KG1 (cell line): ENCODE results near the gene MCL1.
A peak's percentile ranks its signal among the peaks of the same experiment; 100 is the strongest.
"Not testable (repeated sequence)": the region's sequence is repeated elsewhere in the genome, so short reads cannot be mapped to it uniquely, and the experiment has no call there.

Source experiments
- DNase-seq: peaks from one replicate; lab custom pipeline; 2025; lab: John Stamatoyannopoulos, UW

MCL1 gene

GRCh38 chr1:150568594-150568966 lies 10.8 kb downstream of the MCL1 start:
- DNase-seq, result no peak

GRCh38 chr1:150567717-150568593 lies 11.5 kb downstream of the MCL1 start:
- DNase-seq, result no peak

GRCh38 chr1:150567341-150567716 lies 12.1 kb downstream of the MCL1 start:
- peak; percentile 44 for DNase-seq

GRCh38 chr1:150566589-150567340 lies 12.6 kb downstream of the MCL1 start:
- DNase-seq, result no peak

- DNase-seq, result not testable (repeated sequence)
These were observed 14.0 kb downstream of the MCL1 start for GRCh38 chr1:150565240-150565991.

GRCh38 chr1:150564051-150564991 lies 15.1 kb downstream of the MCL1 start:
- no peak for DNase-seq

GRCh38 chr1:150563340-150564038 lies 15.9 kb downstream of the MCL1 start:
- DNase-seq, result no peak

- peak; percentile 20 for DNase-seq
These were observed 16.7 kb downstream of the MCL1 start for GRCh38 chr1:150562446-150563339.

- DNase-seq, result peak; percentile 72
These were observed 17.4 kb downstream of the MCL1 start for GRCh38 chr1:150561974-150562445.

GRCh38 chr1:150561254-150561973 lies 18.0 kb downstream of the MCL1 start:
- DNase-seq, result peak; percentile 79

GRCh38 chr1:150560576-150561253 lies 18.7 kb downstream of the MCL1 start:
- DNase-seq, result peak; percentile 85

GRCh38 chr1:150560011-150560438 lies 19.4 kb downstream of the MCL1 start:
- peak; percentile 54 for DNase-seq

GRCh38 chr1:150559656-150560010 lies 19.8 kb downstream of the MCL1 start:
- DNase-seq, result no peak

- DNase-seq, result no peak
These were observed 20.4 kb downstream of the MCL1 start for GRCh38 chr1:150558761-150559655.

GRCh38 chr1:150558303-150558704 lies 21.1 kb downstream of the MCL1 start:
- no peak for DNase-seq

- no peak for DNase-seq
These were observed 21.6 kb downstream of the MCL1 start for GRCh38 chr1:150557813-150558212.

GRCh38 chr1:150557065-150557600 lies 22.3 kb downstream of the MCL1 start:
- DNase-seq, result no peak
